Measurements from ENCODE around the gene CEP135. TPM values are rescaled to one million over a fixed set of nuclear protein-coding genes. Genes with fewer than 3 reads are reported as not detected.

The CEP135 gene
- total and polyA plus RNA-seq, 8 donors: 0.76 to 18.1 (median 6.3) TPM

- Histone ChIP-seq H3K27me3 (no peaks in the 10 kb centered on the region), H3K36me3 (no peaks in the 10 kb centered on the region), H3K4me3 (no peak overlapping the region), H3K9me3 (no peaks in the 10 kb centered on the region), H3K4me1 (peaks cover 0 to 3% (median 0%) of the 10 kb centered on the region in 4 donors), H3K27ac (no peak overlapping the region)
- no peak for TF ChIP-seq POLR2AphosphoS5 (IDR thresholded peaks at IDR 0.05)
- TF ChIP-seq EP300 (IDR thresholded peaks at IDR 0.05): no peak
- no peak for TF ChIP-seq CTCF (IDR thresholded peaks at IDR 0.05)
- TF ChIP-seq POLR2A (IDR thresholded peaks at IDR 0.05): no peak
- WGBS, 5 donors: 90 to 96% (median 94%) methylated on average over 7 of the region's 7 CpGs
- DNase-seq: no peak
- intact Hi-C loops (cut with DNase I; ENCODE audit: low total_unique reads): no loop called here
Observed at GRCh38 chr4:56060036-56060435, 111.3 kb downstream of the CEP135 start.

GRCh38 chr4:56062106-56062505 is 113.4 kb downstream of the CEP135 start:
- H3K27me3 ChIP-seq: no peaks in the 10 kb centered on the region
- TF ChIP-seq POLR2AphosphoS5 (IDR thresholded peaks at IDR 0.05) (no peak), POLR2A (IDR thresholded peaks at IDR 0.05) (no peak), EP300 (IDR thresholded peaks at IDR 0.05) (no peak), CTCF (IDR thresholded peaks at IDR 0.05) (no peak)
- no peaks in the 10 kb centered on the region for H3K4me1 ChIP-seq
- H3K36me3 ChIP-seq: no peaks in the 10 kb centered on the region
- DNase-seq: no peak
- no peak overlapping the region for H3K27ac ChIP-seq
- 78 to 86% (median 80%) methylated on average over 3 of the region's 3 CpGs for WGBS, 5 donors
- intact Hi-C loops (cut with DNase I; ENCODE audit: low total_unique reads): no loop called here
- no peaks in the 10 kb centered on the region for H3K9me3 ChIP-seq
- H3K4me3 ChIP-seq: no peak overlapping the region

- H3K4me1 ChIP-seq: no peaks in the 10 kb centered on the region
- H3K36me3 ChIP-seq: no peaks in the 10 kb centered on the region
- 58 to 78% (median 72%) methylated on average over 4 of the region's 4 CpGs for WGBS, 5 donors
- intact Hi-C loops (cut with DNase I; ENCODE audit: low total_unique reads): no loop called here
- H3K27ac ChIP-seq: no peak overlapping the region
- H3K4me3 ChIP-seq: no peak overlapping the region
- no peak for DNase-seq
- H3K27me3 ChIP-seq: no peaks in the 10 kb centered on the region
- no peaks in the 10 kb centered on the region for H3K9me3 ChIP-seq
- TF ChIP-seq POLR2A (IDR thresholded peaks at IDR 0.05) (no peak), EP300 (IDR thresholded peaks at IDR 0.05) (no peak), CTCF (IDR thresholded peaks at IDR 0.05) (no peak), POLR2AphosphoS5 (IDR thresholded peaks at IDR 0.05) (no peak)
Observed at GRCh38 chr4:56062526-56063145, 113.9 kb downstream of the CEP135 start.

GRCh38 chr4:56066493-56066892 is 117.7 kb downstream of the CEP135 start:
- TF ChIP-seq EP300 (IDR thresholded peaks at IDR 0.05) (no peak), POLR2AphosphoS5 (IDR thresholded peaks at IDR 0.05) (no peak), CTCF (IDR thresholded peaks at IDR 0.05) (no peak), POLR2A (IDR thresholded peaks at IDR 0.05) (no peak)
- Histone ChIP-seq H3K4me3 (no peak overlapping the region), H3K27me3 (no peaks in the 10 kb centered on the region), H3K36me3 (no peaks in the 10 kb centered on the region), H3K9me3 (no peaks in the 10 kb centered on the region), H3K4me1 (no peaks in the 10 kb centered on the region), H3K27ac (no peak overlapping the region)
- intact Hi-C loops (cut with DNase I; ENCODE audit: low total_unique reads): no loop called here
- no peak for DNase-seq
- WGBS, 5 donors: 83 to 97% (median 88%) methylated on average over 2 of the region's 2 CpGs
